GM23338 (cell line): Measurements from ENCODE around the gene ANKRD40. TPM values are rescaled to one million over a fixed set of nuclear protein-coding genes. Genes with fewer than 3 reads are reported as not detected.
A peak's percentile ranks its signal among the peaks of the same experiment; 100 is the strongest.

Source experiments
- ATAC-seq: fragments of 200-7000 bp; cut with Tn5 transposase; 3 replicates; pipeline ENCODE4 v1.9.1; 2020
- DNase-seq: peaks from one replicate; pipeline ENCODE4 v3.0.0-alpha.2; 2015; ENCODE audit warnings: low spot score
- H2AFZ ChIP-seq: fragments of 200-600 bp; sonication (generic); 2 replicates; pipeline ENCODE4 v1.8.0; 2016; ENCODE audit warnings: antibody characterized with exemption, mild to moderate bottlenecking, moderate library complexity
- H3F3A ChIP-seq: fragments of 200-600 bp; sonication (generic); replicated peaks from 2 replicates; pipeline ENCODE4 v1.8.0; 2017; ENCODE audit warnings: antibody characterized with exemption, mixed run types, low read depth
- H3K27ac ChIP-seq: fragments of 200-600 bp; sonication (generic); 2 replicates; pipeline ENCODE4 v1.6.1; 2016; ENCODE audit warnings: low read depth
- H3K27me3 ChIP-seq: fragments of 200-600 bp; sonication (generic); 2 replicates; pipeline ENCODE4 v1.8.0; 2016; ENCODE audit warnings: mild to moderate bottlenecking, mixed run types, moderate library complexity; ENCODE audit not compliant: insufficient read depth
- H3K36me3 ChIP-seq: fragments of 200-600 bp; sonication (generic); 2 replicates; pipeline ENCODE4 v1.8.0; 2016; ENCODE audit warnings: mild to moderate bottlenecking; ENCODE audit not compliant: insufficient read depth
- H3K4me1 ChIP-seq: fragments of 200-600 bp; sonication (generic); 2 replicates; pipeline ENCODE4 v1.8.0; 2016; ENCODE audit warnings: mild to moderate bottlenecking, moderate library complexity; ENCODE audit not compliant: insufficient read depth
- H3K4me2 ChIP-seq: fragments of 200-600 bp; sonication (generic); 2 replicates; pipeline ENCODE4 v1.7.1; 2017; ENCODE audit warnings: mixed run types
- H3K4me3 ChIP-seq: fragments of 200-600 bp; sonication (generic); 2 replicates; pipeline ENCODE4 v1.6.1; 2016; ENCODE audit warnings: mixed run types
- H3K79me2 ChIP-seq: fragments of 200-600 bp; sonication (generic); replicated peaks from 2 replicates; pipeline ENCODE4 v1.8.0; 2017; ENCODE audit warnings: mild to moderate bottlenecking; ENCODE audit not compliant: insufficient read depth
- H3K9me2 ChIP-seq: fragments of 200-600 bp; sonication (generic); 2 replicates; pipeline ENCODE4 v1.8.0; 2017; ENCODE audit not compliant: insufficient read depth
- H4K20me1 ChIP-seq: fragments of 200-600 bp; sonication (generic); replicated peaks from 2 replicates; pipeline ENCODE4 v1.8.0; 2017; ENCODE audit warnings: mild to moderate bottlenecking; ENCODE audit not compliant: insufficient read depth
- H3K27ac Mint-ChIP-seq: 2 replicates; pipeline ENCODE4 v1.8.0; 2020; ENCODE audit warnings: inconsistent platforms, mild to moderate bottlenecking, moderate library complexity, mixed read lengths
- H3K27me3 Mint-ChIP-seq: 3 replicates; pipeline ENCODE4 v1.8.0; 2022; ENCODE audit warnings: low read depth, mild to moderate bottlenecking, moderate library complexity, mixed read lengths, inconsistent platforms; ENCODE audit not compliant: insufficient read depth, poor library complexity
- H3K36me3 Mint-ChIP-seq: 3 replicates; pipeline ENCODE4 v1.8.0; 2021; ENCODE audit warnings: low read depth, mild to moderate bottlenecking, inconsistent platforms, moderate library complexity, mixed read lengths
- H3K4me1 Mint-ChIP-seq: 3 replicates; pipeline ENCODE4 v1.8.0; 2020; ENCODE audit warnings: mild to moderate bottlenecking, inconsistent platforms, mixed read lengths
- H3K4me3 Mint-ChIP-seq: 3 replicates; pipeline ENCODE4 v1.8.0; 2021; ENCODE audit warnings: moderate library complexity, mild to moderate bottlenecking, inconsistent platforms, mixed read lengths
- H3K9me3 Mint-ChIP-seq: 3 replicates; pipeline ENCODE4 v1.8.0; 2020; ENCODE audit warnings: moderate library complexity, mild to moderate bottlenecking, inconsistent platforms, mixed read lengths
- CREB1 ChIP-seq: fragments of 250-450 bp; sonication (Bioruptor Pico); IDR thresholded peaks from 2 replicates; pipeline ENCODE4 v1.5.0; 2020; ENCODE audit warnings: low read depth, mild to moderate bottlenecking, moderate library complexity
- EZH2 ChIP-seq: fragments of 200-600 bp; sonication (generic); IDR thresholded peaks from one replicate; pipeline ENCODE4 v1.8.0; 2017; ENCODE audit warnings: antibody characterized with exemption, mild to moderate bottlenecking, low read depth; ENCODE audit not compliant: unreplicated experiment
- EZH2phosphoT487 ChIP-seq: fragments of 200-600 bp; sonication (generic); IDR thresholded peaks from one replicate; pipeline ENCODE4 v1.8.1; 2018; ENCODE audit warnings: antibody characterized with exemption; ENCODE audit not compliant: unreplicated experiment
- JUNB ChIP-seq: IDR thresholded peaks from one replicate; pipeline ENCODE4 v1.6.1; 2016; ENCODE audit warnings: antibody characterized with exemption; ENCODE audit not compliant: unreplicated experiment
- NANOG ChIP-seq: IDR thresholded peaks from 2 replicates; pipeline ENCODE4 v1.6.1; 2016; ENCODE audit warnings: antibody characterized with exemption, borderline replicate concordance
- POLR2AphosphoS5 ChIP-seq: IDR thresholded peaks from 2 replicates; pipeline ENCODE4 v1.6.1; 2016; ENCODE audit warnings: antibody characterized with exemption, low read depth
- STAT1 ChIP-seq: IDR thresholded peaks from one replicate; pipeline ENCODE4 v1.6.1; 2016; ENCODE audit warnings: antibody characterized with exemption; ENCODE audit not compliant: unreplicated experiment
- ZNF114 ChIP-seq: fragments of 250-450 bp; sonication (Bioruptor Pico); IDR thresholded peaks from 2 replicates; pipeline ENCODE4 v1.5.0; 2020; ENCODE audit warnings: mild to moderate bottlenecking, moderate library complexity
- ZNF331 ChIP-seq: fragments of 250-450 bp; sonication (Bioruptor Pico); IDR thresholded peaks from 2 replicates; pipeline ENCODE4 v1.5.0; 2020; ENCODE audit warnings: low read depth, mild to moderate bottlenecking, moderate library complexity
- polyA plus RNA-seq: library from polyadenylated mRNA; unstranded; fragments of >200 nt; fragmentation: Nextera tagmentation; extraction: Ambion mirVana; gene quantifications from 2 replicates; pipeline ENCODE4 v1.2.1, GENCODE V29; 2016
- total RNA-seq: library from RNA; depleted of rRNA; stranded (reverse); fragments of >200 nt; shearing (Covaris generic); gene quantifications from 2 replicates; pipeline ENCODE4 v1.2.3, GENCODE V29; 2014
- TF ChIP-seq, protein P1 (sequence below): fragments of 250-450 bp; sonication (Bioruptor Pico); IDR thresholded peaks from 2 replicates; pipeline ENCODE4 v1.5.0; 2020; ENCODE audit warnings: mild to moderate bottlenecking, moderate library complexity
- TF ChIP-seq, protein P2 (sequence below): IDR thresholded peaks from 2 replicates; pipeline ENCODE4 v1.6.1; 2016; ENCODE audit warnings: antibody characterized with exemption
- TF ChIP-seq, protein P3 (sequence below): IDR thresholded peaks from one replicate; pipeline ENCODE4 v1.6.1; 2018; ENCODE audit warnings: antibody characterized with exemption; ENCODE audit not compliant: unreplicated experiment
- TF ChIP-seq, protein P4 (sequence below), 2 experiments: fragments of 200-600 bp in 1 of 2; sonication (generic) in 1 of 2; conservative IDR thresholded peaks; 2 replicates each; pipeline versions ENCODE4 v1.5.1 to v1.6.1; 2016 to 2017; ENCODE audit warnings: antibody characterized with exemption in 2 of 2, low read depth in 2 of 2, mild to moderate bottlenecking in 2 of 2, moderate library complexity in 1 of 2

The ANKRD40 gene
- total and polyA plus RNA-seq, 2 experiments from 2014 or later = 19.0 to 42.1 TPM

DNA sequence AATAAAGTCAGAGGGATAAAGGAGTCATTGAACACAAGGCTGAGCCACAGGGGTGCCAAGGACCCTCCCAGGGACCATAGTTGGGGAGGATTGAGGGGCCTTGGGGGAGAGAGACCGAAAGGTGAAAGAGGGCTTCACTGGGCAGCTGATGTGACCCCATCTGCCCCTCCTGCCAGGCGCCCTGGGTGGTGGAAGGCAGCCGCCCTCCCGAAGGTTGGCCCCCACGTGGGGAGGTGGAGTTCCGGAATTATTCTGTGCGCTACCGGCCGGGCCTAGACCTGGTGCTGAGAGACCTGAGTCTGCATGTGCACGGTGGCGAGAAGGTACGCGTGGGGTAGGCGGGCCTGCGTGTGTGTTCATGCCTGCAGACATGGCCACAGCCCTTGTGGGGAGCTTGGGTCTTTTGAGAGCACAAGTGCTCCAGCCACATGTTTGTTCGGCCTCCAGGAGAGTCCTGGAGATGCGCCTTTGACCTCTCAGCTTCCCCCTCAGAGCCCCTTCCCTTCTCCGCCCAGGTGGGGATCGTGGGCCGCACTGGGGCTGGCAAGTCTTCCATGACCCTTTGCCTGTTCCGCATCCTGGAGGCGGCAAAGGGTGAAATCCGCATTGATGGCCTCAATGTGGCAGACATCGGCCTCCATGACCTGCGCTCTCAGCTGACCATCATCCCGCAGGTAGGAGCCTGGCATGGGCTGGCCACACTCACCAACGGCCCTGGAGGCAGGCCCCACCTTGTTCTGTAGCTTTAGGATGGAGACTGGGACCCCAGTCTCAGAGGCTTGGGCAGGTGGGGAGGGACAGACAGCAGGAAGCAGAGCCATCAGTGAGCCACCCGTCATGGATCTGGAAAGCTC is 24.1 kb downstream of the ANKRD40 start:
- H4K20me1 ChIP-seq = no peaks in the 10 kb centered on the region
- peak overlapping the region; percentile 52; the same call in 1 of the 2 replicates for H2AFZ ChIP-seq
- H3K79me2 ChIP-seq = no peaks in the 10 kb centered on the region
- no peaks in the 10 kb centered on the region for H3K27me3 ChIP-seq
- H3K4me1 Mint-ChIP-seq = peaks cover 26% of the 10 kb centered on the region
- no peaks in the 10 kb centered on the region for H3K36me3 ChIP-seq
- no peak overlapping the region for H3K27ac ChIP-seq
- no peak for TF ChIP-seq EZH2
- TF ChIP-seq ZNF331 (CRISPR knock-in tag) = no peak
- TF ChIP-seq STAT1 = no peak
- TF ChIP-seq, protein P1, sequence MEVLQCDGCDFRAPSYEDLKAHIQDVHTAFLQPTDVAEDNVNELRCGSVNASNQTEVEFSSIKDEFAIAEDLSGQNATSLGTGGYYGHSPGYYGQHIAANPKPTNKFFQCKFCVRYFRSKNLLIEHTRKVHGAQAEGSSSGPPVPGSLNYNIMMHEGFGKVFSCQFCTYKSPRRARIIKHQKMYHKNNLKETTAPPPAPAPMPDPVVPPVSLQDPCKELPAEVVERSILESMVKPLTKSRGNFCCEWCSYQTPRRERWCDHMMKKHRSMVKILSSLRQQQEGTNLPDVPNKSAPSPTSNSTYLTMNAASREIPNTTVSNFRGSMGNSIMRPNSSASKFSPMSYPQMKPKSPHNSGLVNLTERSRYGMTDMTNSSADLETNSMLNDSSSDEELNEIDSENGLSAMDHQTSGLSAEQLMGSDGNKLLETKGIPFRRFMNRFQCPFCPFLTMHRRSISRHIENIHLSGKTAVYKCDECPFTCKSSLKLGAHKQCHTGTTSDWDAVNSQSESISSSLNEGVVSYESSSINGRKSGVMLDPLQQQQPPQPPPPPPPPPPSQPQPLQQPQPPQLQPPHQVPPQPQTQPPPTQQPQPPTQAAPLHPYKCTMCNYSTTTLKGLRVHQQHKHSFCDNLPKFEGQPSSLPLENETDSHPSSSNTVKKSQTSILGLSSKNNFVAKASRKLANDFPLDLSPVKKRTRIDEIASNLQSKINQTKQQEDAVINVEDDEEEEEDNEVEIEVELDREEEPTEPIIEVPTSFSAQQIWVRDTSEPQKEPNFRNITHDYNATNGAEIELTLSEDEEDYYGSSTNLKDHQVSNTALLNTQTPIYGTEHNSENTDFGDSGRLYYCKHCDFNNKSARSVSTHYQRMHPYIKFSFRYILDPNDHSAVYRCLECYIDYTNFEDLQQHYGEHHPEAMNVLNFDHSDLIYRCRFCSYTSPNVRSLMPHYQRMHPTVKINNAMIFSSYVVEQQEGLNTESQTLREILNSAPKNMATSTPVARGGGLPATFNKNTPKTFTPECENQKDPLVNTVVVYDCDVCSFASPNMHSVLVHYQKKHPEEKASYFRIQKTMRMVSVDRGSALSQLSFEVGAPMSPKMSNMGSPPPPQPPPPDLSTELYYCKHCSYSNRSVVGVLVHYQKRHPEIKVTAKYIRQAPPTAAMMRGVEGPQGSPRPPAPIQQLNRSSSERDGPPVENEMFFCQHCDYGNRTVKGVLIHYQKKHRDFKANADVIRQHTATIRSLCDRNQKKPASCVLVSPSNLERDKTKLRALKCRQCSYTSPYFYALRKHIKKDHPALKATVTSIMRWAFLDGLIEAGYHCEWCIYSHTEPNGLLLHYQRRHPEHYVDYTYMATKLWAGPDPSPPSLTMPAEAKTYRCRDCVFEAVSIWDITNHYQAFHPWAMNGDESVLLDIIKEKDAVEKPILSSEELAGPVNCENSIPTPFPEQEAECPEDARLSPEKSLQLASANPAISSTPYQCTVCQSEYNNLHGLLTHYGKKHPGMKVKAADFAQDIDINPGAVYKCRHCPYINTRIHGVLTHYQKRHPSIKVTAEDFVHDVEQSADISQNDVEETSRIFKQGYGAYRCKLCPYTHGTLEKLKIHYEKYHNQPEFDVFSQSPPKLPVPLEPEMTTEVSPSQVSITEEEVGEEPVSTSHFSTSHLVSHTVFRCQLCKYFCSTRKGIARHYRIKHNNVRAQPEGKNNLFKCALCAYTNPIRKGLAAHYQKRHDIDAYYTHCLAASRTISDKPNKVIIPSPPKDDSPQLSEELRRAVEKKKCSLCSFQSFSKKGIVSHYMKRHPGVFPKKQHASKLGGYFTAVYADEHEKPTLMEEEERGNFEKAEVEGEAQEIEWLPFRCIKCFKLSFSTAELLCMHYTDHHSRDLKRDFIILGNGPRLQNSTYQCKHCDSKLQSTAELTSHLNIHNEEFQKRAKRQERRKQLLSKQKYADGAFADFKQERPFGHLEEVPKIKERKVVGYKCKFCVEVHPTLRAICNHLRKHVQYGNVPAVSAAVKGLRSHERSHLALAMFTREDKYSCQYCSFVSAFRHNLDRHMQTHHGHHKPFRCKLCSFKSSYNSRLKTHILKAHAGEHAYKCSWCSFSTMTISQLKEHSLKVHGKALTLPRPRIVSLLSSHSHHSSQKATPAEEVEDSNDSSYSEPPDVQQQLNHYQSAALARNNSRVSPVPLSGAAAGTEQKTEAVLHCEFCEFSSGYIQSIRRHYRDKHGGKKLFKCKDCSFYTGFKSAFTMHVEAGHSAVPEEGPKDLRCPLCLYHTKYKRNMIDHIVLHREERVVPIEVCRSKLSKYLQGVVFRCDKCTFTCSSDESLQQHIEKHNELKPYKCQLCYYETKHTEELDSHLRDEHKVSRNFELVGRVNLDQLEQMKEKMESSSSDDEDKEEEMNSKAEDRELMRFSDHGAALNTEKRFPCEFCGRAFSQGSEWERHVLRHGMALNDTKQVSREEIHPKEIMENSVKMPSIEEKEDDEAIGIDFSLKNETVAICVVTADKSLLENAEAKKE (CRISPR knock-in tag) = no peak
- no peak for TF ChIP-seq CREB1 (CRISPR knock-in tag)
- no peak for TF ChIP-seq JUNB
- TF ChIP-seq, protein P2, sequence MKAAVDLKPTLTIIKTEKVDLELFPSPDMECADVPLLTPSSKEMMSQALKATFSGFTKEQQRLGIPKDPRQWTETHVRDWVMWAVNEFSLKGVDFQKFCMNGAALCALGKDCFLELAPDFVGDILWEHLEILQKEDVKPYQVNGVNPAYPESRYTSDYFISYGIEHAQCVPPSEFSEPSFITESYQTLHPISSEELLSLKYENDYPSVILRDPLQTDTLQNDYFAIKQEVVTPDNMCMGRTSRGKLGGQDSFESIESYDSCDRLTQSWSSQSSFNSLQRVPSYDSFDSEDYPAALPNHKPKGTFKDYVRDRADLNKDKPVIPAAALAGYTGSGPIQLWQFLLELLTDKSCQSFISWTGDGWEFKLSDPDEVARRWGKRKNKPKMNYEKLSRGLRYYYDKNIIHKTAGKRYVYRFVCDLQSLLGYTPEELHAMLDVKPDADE = no peak
- TF ChIP-seq NANOG = no peak
- TF ChIP-seq, protein P3, sequence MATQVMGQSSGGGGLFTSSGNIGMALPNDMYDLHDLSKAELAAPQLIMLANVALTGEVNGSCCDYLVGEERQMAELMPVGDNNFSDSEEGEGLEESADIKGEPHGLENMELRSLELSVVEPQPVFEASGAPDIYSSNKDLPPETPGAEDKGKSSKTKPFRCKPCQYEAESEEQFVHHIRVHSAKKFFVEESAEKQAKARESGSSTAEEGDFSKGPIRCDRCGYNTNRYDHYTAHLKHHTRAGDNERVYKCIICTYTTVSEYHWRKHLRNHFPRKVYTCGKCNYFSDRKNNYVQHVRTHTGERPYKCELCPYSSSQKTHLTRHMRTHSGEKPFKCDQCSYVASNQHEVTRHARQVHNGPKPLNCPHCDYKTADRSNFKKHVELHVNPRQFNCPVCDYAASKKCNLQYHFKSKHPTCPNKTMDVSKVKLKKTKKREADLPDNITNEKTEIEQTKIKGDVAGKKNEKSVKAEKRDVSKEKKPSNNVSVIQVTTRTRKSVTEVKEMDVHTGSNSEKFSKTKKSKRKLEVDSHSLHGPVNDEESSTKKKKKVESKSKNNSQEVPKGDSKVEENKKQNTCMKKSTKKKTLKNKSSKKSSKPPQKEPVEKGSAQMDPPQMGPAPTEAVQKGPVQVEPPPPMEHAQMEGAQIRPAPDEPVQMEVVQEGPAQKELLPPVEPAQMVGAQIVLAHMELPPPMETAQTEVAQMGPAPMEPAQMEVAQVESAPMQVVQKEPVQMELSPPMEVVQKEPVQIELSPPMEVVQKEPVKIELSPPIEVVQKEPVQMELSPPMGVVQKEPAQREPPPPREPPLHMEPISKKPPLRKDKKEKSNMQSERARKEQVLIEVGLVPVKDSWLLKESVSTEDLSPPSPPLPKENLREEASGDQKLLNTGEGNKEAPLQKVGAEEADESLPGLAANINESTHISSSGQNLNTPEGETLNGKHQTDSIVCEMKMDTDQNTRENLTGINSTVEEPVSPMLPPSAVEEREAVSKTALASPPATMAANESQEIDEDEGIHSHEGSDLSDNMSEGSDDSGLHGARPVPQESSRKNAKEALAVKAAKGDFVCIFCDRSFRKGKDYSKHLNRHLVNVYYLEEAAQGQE = no peak
- no peak for TF ChIP-seq ZNF114 (CRISPR knock-in tag)
- TF ChIP-seq POLR2AphosphoS5 = no peak
- TF ChIP-seq EZH2phosphoT487 = no peak
- TF ChIP-seq, protein P4, sequence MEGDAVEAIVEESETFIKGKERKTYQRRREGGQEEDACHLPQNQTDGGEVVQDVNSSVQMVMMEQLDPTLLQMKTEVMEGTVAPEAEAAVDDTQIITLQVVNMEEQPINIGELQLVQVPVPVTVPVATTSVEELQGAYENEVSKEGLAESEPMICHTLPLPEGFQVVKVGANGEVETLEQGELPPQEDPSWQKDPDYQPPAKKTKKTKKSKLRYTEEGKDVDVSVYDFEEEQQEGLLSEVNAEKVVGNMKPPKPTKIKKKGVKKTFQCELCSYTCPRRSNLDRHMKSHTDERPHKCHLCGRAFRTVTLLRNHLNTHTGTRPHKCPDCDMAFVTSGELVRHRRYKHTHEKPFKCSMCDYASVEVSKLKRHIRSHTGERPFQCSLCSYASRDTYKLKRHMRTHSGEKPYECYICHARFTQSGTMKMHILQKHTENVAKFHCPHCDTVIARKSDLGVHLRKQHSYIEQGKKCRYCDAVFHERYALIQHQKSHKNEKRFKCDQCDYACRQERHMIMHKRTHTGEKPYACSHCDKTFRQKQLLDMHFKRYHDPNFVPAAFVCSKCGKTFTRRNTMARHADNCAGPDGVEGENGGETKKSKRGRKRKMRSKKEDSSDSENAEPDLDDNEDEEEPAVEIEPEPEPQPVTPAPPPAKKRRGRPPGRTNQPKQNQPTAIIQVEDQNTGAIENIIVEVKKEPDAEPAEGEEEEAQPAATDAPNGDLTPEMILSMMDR (conservative IDR thresholded peaks at IDR 0.05; ENCODE audit: low read depth in 2 of 2) = no peak
- H3K9me2 ChIP-seq = no peaks in the 10 kb centered on the region
- no peak overlapping the region for H3K4me2 ChIP-seq
- no peak for DNase-seq
- H3K9me3 Mint-ChIP-seq = no peaks in the 10 kb centered on the region
- peaks cover 7% of the 10 kb centered on the region for H3K27me3 Mint-ChIP-seq
- H3K36me3 Mint-ChIP-seq = no peaks in the 10 kb centered on the region
- no peak overlapping the region for H3K27ac Mint-ChIP-seq
- no peak for ATAC-seq
- H3F3A ChIP-seq = no peaks in the 10 kb centered on the region
- H3K4me1 ChIP-seq = 0 out of 2 replicates have a peak, but pooled peaks cover 3% of the 10 kb centered on the region
- H3K4me3 Mint-ChIP-seq = no peak overlapping the region
- H3K4me3 ChIP-seq = no peak overlapping the region
